GM18951 (cell line): Measurements from ENCODE around the gene SLC26A2.

ENCODE experiments used
- POLR2A ChIP-seq: IDR thresholded peaks from 4 replicates; pipeline ENCODE4 v1.6.1; 2011; ENCODE audit warnings: mild to moderate bottlenecking; ENCODE audit not compliant: insufficient read length, insufficient read depth; ENCODE audit errors: extremely low read depth
- in situ Hi-C: fragments of 300-500 bp; cut with MboI; formaldehyde crosslinking; loops from one replicate; pipeline ENCODE4 v1.12.0; 2022; ENCODE audit warnings: low sequenced_read_pairs, mixed read lengths, inconsistent platforms; ENCODE audit not compliant: unreplicated experiment

Gene SLC26A2

GRCh38 chr5:150035139-150035895 lies 74.8 kb downstream of the SLC26A2 start:
- in situ Hi-C loops: no loop called here
- no peak for TF ChIP-seq POLR2A

- TF ChIP-seq POLR2A: no peak
- in situ Hi-C loops: no loop called here
Observed at GRCh38 chr5:150036513-150036912, 76.0 kb downstream of the SLC26A2 start.
